A673 (cell line): ENCODE data around the gene ZNF793. TPM values are rescaled to one million over a fixed set of nuclear protein-coding genes. Genes with fewer than 3 reads are reported as not detected.

ENCODE experiments used
- BruUV-seq: library from RNA; stranded (reverse); fragments of 400-500 nt; replicated peaks from 2 replicates; lab custom pipeline; 2021; lab: Mats Ljungman, UMichigan
- CTCF ChIA-PET: fragments of 300-600 bp; sonication (Branson Sonifier 250); formaldehyde crosslinking; loops from one replicate; lab custom pipeline; 2022; ENCODE audit warnings: antibody characterized with exemption; lab: Charles Lee
- POLR2A ChIA-PET: fragments of 300-600 bp; sonication (Branson Sonifier 250); formaldehyde crosslinking; loops from one replicate; lab custom pipeline; 2022; ENCODE audit warnings: antibody characterized with exemption; ENCODE audit not compliant: low non-redundant PET; lab: Charles Lee
- DNase-seq: peaks from one replicate; pipeline ENCODE4 v3.0.0-alpha.2; 2015; ENCODE audit warnings: low spot score
- H3K27ac ChIP-seq: fragments of 200-600 bp; sonication (generic); 2 replicates; pipeline ENCODE4 v1.5.1; 2016; ENCODE audit warnings: mixed run types, low read depth, mild to moderate bottlenecking, mixed read lengths, antibody characterized with exemption, low read length; ENCODE audit not compliant: poor library complexity, severe bottlenecking
- H3K27me3 ChIP-seq: fragments of 200-600 bp; sonication (generic); replicated peaks from 2 replicates; pipeline ENCODE4 v1.6.1; 2017; ENCODE audit warnings: mixed run types, low read depth, mild to moderate bottlenecking, mixed read lengths, antibody characterized with exemption, low read length; ENCODE audit not compliant: insufficient read depth, poor library complexity
- H3K36me3 ChIP-seq: fragments of 200-600 bp; sonication (generic); 2 replicates; pipeline ENCODE4 v1.6.1; 2016; ENCODE audit warnings: mixed run types, mild to moderate bottlenecking, mixed read lengths, antibody characterized with exemption, low read length; ENCODE audit not compliant: insufficient read depth, poor library complexity, severe bottlenecking
- H3K4me1 ChIP-seq: fragments of 200-600 bp; sonication (generic); 2 replicates; pipeline ENCODE4 v1.6.1; 2017; ENCODE audit warnings: mixed run types, mild to moderate bottlenecking, mixed read lengths, antibody characterized with exemption, low read length; ENCODE audit not compliant: insufficient read depth, poor library complexity, severe bottlenecking
- H3K4me3 ChIP-seq: fragments of 200-600 bp; sonication (generic); 2 replicates; pipeline ENCODE4 v1.5.1; 2016; ENCODE audit warnings: low read depth, mixed run types, mild to moderate bottlenecking, mixed read lengths, low read length; ENCODE audit not compliant: poor library complexity, severe bottlenecking
- H3K9me3 ChIP-seq: fragments of 200-600 bp; sonication (generic); 2 replicates; pipeline ENCODE4 v1.6.1; 2016; ENCODE audit warnings: mixed run types, low read depth, mild to moderate bottlenecking, mixed read lengths, antibody characterized with exemption, low read length; ENCODE audit not compliant: poor library complexity, severe bottlenecking
- EZH2 ChIP-seq: fragments of 200-600 bp; sonication (generic); IDR thresholded peaks from 2 replicates; pipeline ENCODE4 v1.6.1; 2017; ENCODE audit warnings: borderline replicate concordance, low read depth, mild to moderate bottlenecking, mixed read lengths, antibody characterized with exemption, low read length; ENCODE audit not compliant: poor library complexity, severe bottlenecking
- intact Hi-C: fragments of 100-400 bp; cut with micrococcal nuclease; formaldehyde crosslinking; loops from one replicate; pipeline ENCODE4 v1.10.0; 2022; ENCODE audit not compliant: unreplicated experiment
- total RNA-seq: library from RNA; stranded (reverse); gene quantifications from 2 replicates; pipeline ENCODE4 v1.2.3, GENCODE V29; 2021
- TF ChIP-seq, protein P1 (sequence below): fragments of 300-800, 200-600 bp; sonication (generic); conservative IDR thresholded peaks from 2 replicates; pipeline ENCODE4 v1.5.1; 2017; ENCODE audit warnings: low read depth, mild to moderate bottlenecking, antibody characterized with exemption, low read length, moderate library complexity, mixed read lengths

The ZNF793 gene
- total RNA-seq, 1 experiment from 2014 or later = 1.2 TPM

DNA sequence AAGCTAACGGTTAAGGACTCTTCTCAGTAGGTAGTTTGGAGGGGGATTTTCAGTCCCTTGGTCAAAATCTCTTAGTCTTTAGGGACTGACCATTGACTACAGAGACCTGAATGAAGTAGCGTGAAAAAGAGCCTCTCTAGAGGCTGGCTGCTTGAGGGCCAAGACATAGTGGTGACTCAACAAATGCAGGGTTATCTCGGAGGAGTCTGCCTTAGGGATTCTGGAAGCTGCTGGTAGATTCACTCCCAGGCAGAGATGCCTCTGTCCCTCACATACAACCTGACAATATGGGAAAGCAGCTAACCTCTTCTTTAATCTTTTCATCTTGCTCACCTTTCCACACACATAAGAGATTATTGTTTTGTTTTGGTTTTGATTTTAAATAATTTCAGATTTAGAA is 5.1 kb downstream of the ZNF793 start:
- no peak for DNase-seq
- Histone ChIP-seq H3K4me1 (no peaks in the 10 kb centered on the region), H3K4me3 (no peak overlapping the region), H3K9me3 (peaks cover 21% of the 10 kb centered on the region), H3K36me3 (no peaks in the 10 kb centered on the region), H3K27ac (no peak overlapping the region), H3K27me3 (no peaks in the 10 kb centered on the region)
- BruUV-seq = no TSS peak
- ChIA-PET POLR2A (no interaction called here), CTCF (no interaction called here)
- TF ChIP-seq, protein P1, sequence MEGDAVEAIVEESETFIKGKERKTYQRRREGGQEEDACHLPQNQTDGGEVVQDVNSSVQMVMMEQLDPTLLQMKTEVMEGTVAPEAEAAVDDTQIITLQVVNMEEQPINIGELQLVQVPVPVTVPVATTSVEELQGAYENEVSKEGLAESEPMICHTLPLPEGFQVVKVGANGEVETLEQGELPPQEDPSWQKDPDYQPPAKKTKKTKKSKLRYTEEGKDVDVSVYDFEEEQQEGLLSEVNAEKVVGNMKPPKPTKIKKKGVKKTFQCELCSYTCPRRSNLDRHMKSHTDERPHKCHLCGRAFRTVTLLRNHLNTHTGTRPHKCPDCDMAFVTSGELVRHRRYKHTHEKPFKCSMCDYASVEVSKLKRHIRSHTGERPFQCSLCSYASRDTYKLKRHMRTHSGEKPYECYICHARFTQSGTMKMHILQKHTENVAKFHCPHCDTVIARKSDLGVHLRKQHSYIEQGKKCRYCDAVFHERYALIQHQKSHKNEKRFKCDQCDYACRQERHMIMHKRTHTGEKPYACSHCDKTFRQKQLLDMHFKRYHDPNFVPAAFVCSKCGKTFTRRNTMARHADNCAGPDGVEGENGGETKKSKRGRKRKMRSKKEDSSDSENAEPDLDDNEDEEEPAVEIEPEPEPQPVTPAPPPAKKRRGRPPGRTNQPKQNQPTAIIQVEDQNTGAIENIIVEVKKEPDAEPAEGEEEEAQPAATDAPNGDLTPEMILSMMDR = no peak
- TF ChIP-seq EZH2 = no peak
- intact Hi-C loops = no loop called here

DNA sequence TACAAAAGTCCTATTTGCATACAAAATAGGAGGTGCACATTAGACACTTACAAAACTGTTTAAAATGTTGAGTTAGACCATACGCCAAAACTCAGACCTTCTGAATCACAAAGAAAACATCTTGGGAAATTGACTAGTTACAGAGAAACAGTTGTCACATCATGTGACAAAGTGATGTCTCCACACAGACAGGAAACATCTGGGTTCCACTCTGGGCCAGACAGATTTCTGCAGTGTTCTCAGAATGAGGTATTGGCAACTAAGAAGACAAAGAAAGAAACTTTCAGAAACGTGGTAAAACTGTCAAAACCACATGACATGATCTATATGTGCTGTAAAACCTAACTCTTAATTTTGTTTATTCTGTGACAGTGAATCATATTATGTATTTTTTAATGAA is 6.7 kb downstream of the ZNF793 start:
- ChIA-PET CTCF (no interaction called here), POLR2A (no interaction called here)
- peaks cover 16% of the 10 kb centered on the region for H3K9me3 ChIP-seq
- H3K4me3 ChIP-seq = no peak overlapping the region
- BruUV-seq = no TSS peak
- TF ChIP-seq EZH2 = no peak
- TF ChIP-seq, protein P1 = no peak
- H3K4me1 ChIP-seq = no peaks in the 10 kb centered on the region
- H3K27ac ChIP-seq = no peak overlapping the region
- no peak for DNase-seq
- H3K27me3 ChIP-seq = no peaks in the 10 kb centered on the region
- intact Hi-C loops = no loop called here
- H3K36me3 ChIP-seq = no peaks in the 10 kb centered on the region

DNA sequence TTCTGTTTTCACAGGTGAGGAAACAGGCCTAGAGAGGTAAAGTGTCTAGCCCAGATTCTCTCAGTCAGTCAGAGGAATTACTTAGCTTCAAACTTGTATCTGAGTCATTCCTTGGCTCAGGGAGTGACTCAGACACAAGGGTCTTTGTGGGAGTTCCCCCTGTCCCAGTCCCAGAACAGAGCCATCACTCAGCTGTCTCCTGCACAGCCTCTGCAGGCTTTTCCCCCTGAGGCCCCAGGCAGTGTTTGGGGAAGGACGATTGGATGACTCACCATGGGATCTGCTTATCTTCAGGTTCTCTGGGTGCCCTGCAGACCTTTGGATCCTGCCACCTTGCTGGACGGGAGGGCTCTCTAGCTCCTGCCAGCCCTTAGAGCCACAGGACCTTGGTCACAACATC is 13.2 kb downstream of the ZNF793 start:
- no peaks in the 10 kb centered on the region for H3K36me3 ChIP-seq
- intact Hi-C loops = no loop called here
- no peaks in the 10 kb centered on the region for H3K27me3 ChIP-seq
- H3K4me1 ChIP-seq = no peaks in the 10 kb centered on the region
- no peak for DNase-seq
- TF ChIP-seq, protein P1 = no peak
- no peak for TF ChIP-seq EZH2
- no peak overlapping the region for H3K27ac ChIP-seq
- H3K4me3 ChIP-seq = no peak overlapping the region
- CTCF ChIA-PET = no interaction called here
- peaks cover 19% of the 10 kb centered on the region for H3K9me3 ChIP-seq
- no TSS peak for BruUV-seq
- POLR2A ChIA-PET = no interaction called here
